ENCODE data around the gene TMEM183A.

The TMEM183A gene

GRCh38 chr1:203041351-203041932, 34.3 kb downstream of the TMEM183A start:
- Histone ChIP-seq H3K9me3 (replicated peaks in 1 of 11) (no peaks in the 10 kb centered on the region), H3K36me3 (peaks cover 0 to 49% (median 35%) of the 10 kb centered on the region in 11 experiments; a peak in 15 of 22 replicates), H3K27ac (peak overlapping the region in 3 of 11 experiments; percentile 1 to 84 (median 2); a peak in 1 of 22 replicates), H3K4me3 (no peak overlapping the region), H3K9ac (peak overlapping the region in 1 of 11 experiments; percentile 72; a peak in 1 of 22 replicates), H4K20me1 (peaks cover 0 to 60% (median 0%) of the 10 kb centered on the region in 11 experiments; a peak in 9 of 22 replicates), H3K4me2 (peak overlapping the region in 6 of 11 experiments; percentile 87 to 100 (median 95); a peak in 10 of 22 replicates), H3K4me1 (peaks cover 39 to 64% (median 59%) of the 10 kb centered on the region in 10 experiments), H3K27me3 (no peaks in the 10 kb centered on the region)
- no peak for TF ChIP-seq Cebpa-rat (IDR thresholded peaks at IDR 0.05)

- Histone ChIP-seq H4K20me1 (peaks cover 0 to 52% (median 0%) of the 10 kb centered on the region in 11 experiments; a peak in 7 of 22 replicates), H3K27me3 (no peaks in the 10 kb centered on the region), H3K27ac (peak overlapping the region in 2 of 11 experiments; percentile 2 to 30; a peak in 3 of 22 replicates), H3K9me3 (replicated peaks in 1 of 11) (no peaks in the 10 kb centered on the region), H3K9ac (no peak overlapping the region), H3K36me3 (peaks cover 0 to 70% (median 54%) of the 10 kb centered on the region in 11 experiments; a peak in 16 of 22 replicates), H3K4me1 (peaks cover 28 to 58% (median 50%) of the 10 kb centered on the region in 10 experiments), H3K4me2 (no peak overlapping the region), H3K4me3 (no peak overlapping the region)
- no peak for TF ChIP-seq Cebpa-rat (IDR thresholded peaks at IDR 0.05)
Measured at GRCh38 chr1:203043830-203044545, 36.8 kb downstream of the TMEM183A start.

GRCh38 chr1:203044546-203045250, 37.5 kb downstream of the TMEM183A start:
- H3K36me3 ChIP-seq = peaks cover 0 to 73% (median 56%) of the 10 kb centered on the region in 11 experiments; a peak in 16 of 22 replicates
- TF ChIP-seq Cebpa-rat (IDR thresholded peaks at IDR 0.05) = no peak
- H3K9ac ChIP-seq = 0 out of 22 replicates have a peak overlapping the region, but pooled peaks of 1 of the 11 experiments have one; percentile 26
- H3K4me1 ChIP-seq = peaks cover 25 to 51% (median 44%) of the 10 kb centered on the region in 10 experiments
- H3K4me3 ChIP-seq = no peak overlapping the region
- H3K4me2 ChIP-seq = no peak overlapping the region
- peaks cover 0 to 47% (median 0%) of the 10 kb centered on the region in 11 experiments; a peak in 6 of 22 replicates for H4K20me1 ChIP-seq
- H3K27ac ChIP-seq = 0 out of 22 replicates have a peak overlapping the region, but pooled peaks of 1 of the 11 experiments have one; percentile 9
- no peaks in the 10 kb centered on the region for H3K9me3 ChIP-seq (replicated peaks in 1 of 11)
- no peaks in the 10 kb centered on the region for H3K27me3 ChIP-seq

GRCh38 chr1:203045336-203045735, 38.2 kb downstream of the TMEM183A start:
- peaks cover 20 to 47% (median 41%) of the 10 kb centered on the region in 10 experiments for H3K4me1 ChIP-seq
- no peak overlapping the region for H3K4me2 ChIP-seq
- no peak for TF ChIP-seq Cebpa-rat (IDR thresholded peaks at IDR 0.05)

GRCh38 chr1:203045821-203046594, 38.8 kb downstream of the TMEM183A start:
- no peaks in the 10 kb centered on the region for H3K27me3 ChIP-seq
- peak overlapping the region in 1 of 11 experiments; percentile 22; a peak in 1 of 22 replicates for H3K9ac ChIP-seq
- peak overlapping the region in 2 of 11 experiments; percentile 22 to 74; a peak in 3 of 22 replicates for H3K4me2 ChIP-seq
- H3K27ac ChIP-seq = no peak overlapping the region
- no peaks in the 10 kb centered on the region for H3K9me3 ChIP-seq (replicated peaks in 1 of 11)
- peaks cover 0 to 34% (median 0%) of the 10 kb centered on the region in 11 experiments; a peak in 6 of 22 replicates for H4K20me1 ChIP-seq
- peaks cover 0 to 73% (median 56%) of the 10 kb centered on the region in 11 experiments; a peak in 16 of 22 replicates for H3K36me3 ChIP-seq
- H3K4me3 ChIP-seq = no peak overlapping the region
- TF ChIP-seq Cebpa-rat (IDR thresholded peaks at IDR 0.05) = no peak
- H3K4me1 ChIP-seq = peaks cover 26 to 47% (median 41%) of the 10 kb centered on the region in 10 experiments

More at GRCh38 chr1:203045336-203045735, 38.2 kb downstream of the TMEM183A start:
- H3K27me3 ChIP-seq = no peaks in the 10 kb centered on the region
- peaks cover 0 to 73% (median 56%) of the 10 kb centered on the region in 11 experiments; a peak in 16 of 22 replicates for H3K36me3 ChIP-seq
- H3K9me3 ChIP-seq (replicated peaks in 1 of 11) = no peaks in the 10 kb centered on the region
- H3K4me3 ChIP-seq = no peak overlapping the region
- H4K20me1 ChIP-seq = peaks cover 0 to 41% (median 0%) of the 10 kb centered on the region in 11 experiments; a peak in 6 of 22 replicates
- no peak overlapping the region for H3K27ac ChIP-seq
- H3K9ac ChIP-seq = no peak overlapping the region

GRCh38 chr1:203046984-203047630, 39.9 kb downstream of the TMEM183A start:
- peak overlapping the region in 3 of 11 experiments; percentile 14 to 35 (median 22); a peak in 3 of 22 replicates for H3K27ac ChIP-seq
- peaks cover 37 to 50% (median 43%) of the 10 kb centered on the region in 10 experiments for H3K4me1 ChIP-seq
- peaks cover 0 to 9% (median 0%) of the 10 kb centered on the region in 11 experiments; a peak in 4 of 22 replicates for H3K27me3 ChIP-seq
- TF ChIP-seq Cebpa-rat (IDR thresholded peaks at IDR 0.05) = no peak
- H4K20me1 ChIP-seq = peaks cover 0 to 30% (median 0%) of the 10 kb centered on the region in 11 experiments; a peak in 5 of 22 replicates
- H3K9me3 ChIP-seq (replicated peaks in 1 of 11) = no peaks in the 10 kb centered on the region
- H3K4me2 ChIP-seq = peak overlapping the region; percentile 23 to 76 (median 57); a peak in 21 of 22 replicates
- H3K9ac ChIP-seq = peak overlapping the region in 4 of 11 experiments; percentile 11 to 37 (median 23); a peak in 3 of 22 replicates
- peaks cover 0 to 67% (median 56%) of the 10 kb centered on the region in 11 experiments; a peak in 16 of 22 replicates for H3K36me3 ChIP-seq
- H3K4me3 ChIP-seq = no peak overlapping the region

- peaks cover 0 to 62% (median 49%) of the 10 kb centered on the region in 11 experiments; a peak in 16 of 22 replicates for H3K36me3 ChIP-seq
- H3K27ac ChIP-seq = no peak overlapping the region; a peak in 1 of 22 replicates
- peaks cover 0 to 18% (median 0%) of the 10 kb centered on the region in 11 experiments; a peak in 4 of 22 replicates for H3K27me3 ChIP-seq
- H3K4me2 ChIP-seq = peak overlapping the region in 8 of 11 experiments; percentile 35 to 76 (median 63); a peak in 14 of 22 replicates
- H3K4me1 ChIP-seq = peaks cover 38 to 59% (median 53%) of the 10 kb centered on the region in 10 experiments
- TF ChIP-seq Cebpa-rat (IDR thresholded peaks at IDR 0.05) = no peak
- peaks cover 0 to 32% (median 0%) of the 10 kb centered on the region in 11 experiments; a peak in 4 of 22 replicates for H4K20me1 ChIP-seq
- H3K4me3 ChIP-seq = no peak overlapping the region
- H3K9ac ChIP-seq = no peak overlapping the region
- no peaks in the 10 kb centered on the region for H3K9me3 ChIP-seq (replicated peaks in 1 of 11)
Measured at GRCh38 chr1:203048086-203048485, 40.9 kb downstream of the TMEM183A start.

Measured in BLaER1 treated with 17β-estradiol and CSF1 and Interleukin-3, amounts not matched to agents 10 nM and 100 nM (cell line).